ENCODE measurements around the gene DDIT4.
"Not testable (repeated sequence)": the region's sequence is repeated elsewhere in the genome, so short reads cannot be mapped to it uniquely, and the experiment has no call there.

DDIT4 gene

DNA sequence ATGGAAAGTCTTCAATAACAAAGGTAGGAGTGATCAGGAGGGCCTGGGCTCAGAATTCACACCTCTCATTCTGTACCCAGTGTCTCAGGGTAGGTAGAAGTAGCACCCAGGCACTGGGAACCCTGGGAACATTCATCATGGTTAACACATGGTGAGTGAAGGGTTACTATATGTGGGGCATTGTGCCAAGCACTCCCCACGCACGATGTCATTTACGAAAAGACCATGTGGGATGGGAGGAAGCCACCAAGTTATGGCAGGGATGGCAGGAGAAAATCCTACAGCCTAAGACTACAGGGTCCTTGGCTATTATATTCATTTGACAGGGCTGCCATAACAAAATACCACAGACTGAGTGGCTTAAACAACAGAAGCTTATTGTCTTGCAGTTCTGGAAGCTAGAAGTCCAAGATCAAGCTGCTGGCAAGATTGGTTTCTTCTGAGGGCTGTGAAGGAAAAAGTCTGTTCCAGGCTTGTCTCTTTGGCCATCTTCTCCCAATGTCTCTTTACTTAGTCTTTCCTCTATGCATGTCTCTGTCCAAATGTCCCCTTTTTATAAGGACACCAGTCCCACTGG, 27.7 kb upstream of the DDIT4 start:
- in situ Hi-C loops (cut with HindIII; ENCODE audit: low pct_ligation_motif_present, low pct_unique_long_range_greater_than_20kb, low sequenced_read_pairs), result no loop called here
- no peak for DNase-seq

DNA sequence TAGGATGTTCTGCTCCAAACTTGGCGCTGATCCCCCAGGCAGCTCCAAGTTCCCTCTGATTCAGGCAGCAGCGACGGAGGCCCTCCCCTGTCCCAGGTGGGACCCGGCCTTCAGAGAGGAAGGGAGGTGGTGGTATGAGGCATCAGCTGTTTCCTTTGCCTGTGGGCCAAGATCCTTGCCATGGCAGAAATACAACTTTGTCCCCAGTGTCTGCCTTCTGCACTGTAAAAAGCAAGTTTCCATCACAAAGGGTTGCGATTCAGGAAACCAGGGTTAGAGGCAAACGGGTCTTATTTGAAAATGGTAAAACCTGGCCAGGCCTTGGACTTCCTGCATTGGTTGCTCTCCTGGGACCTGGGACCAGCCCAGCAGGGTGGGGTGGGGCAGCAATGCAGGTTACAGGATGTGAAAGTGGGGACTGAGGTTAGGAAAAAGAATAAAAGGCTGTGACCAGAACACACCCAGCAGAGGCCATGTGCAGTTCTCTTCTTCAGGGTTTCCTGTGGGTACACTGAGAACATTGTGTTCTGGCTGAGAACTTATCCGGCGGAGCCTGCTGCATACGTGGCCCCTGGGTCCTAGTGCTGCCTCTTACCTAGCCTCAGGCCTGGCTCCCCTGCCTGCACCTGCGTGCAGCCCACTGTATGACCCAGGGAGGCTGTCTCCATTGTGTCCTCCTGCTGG, 25.1 kb upstream of the DDIT4 start:
- DNase-seq, result no peak
- in situ Hi-C loops (cut with HindIII; ENCODE audit: low pct_ligation_motif_present, low pct_unique_long_range_greater_than_20kb, low sequenced_read_pairs), result no loop called here

DNA sequence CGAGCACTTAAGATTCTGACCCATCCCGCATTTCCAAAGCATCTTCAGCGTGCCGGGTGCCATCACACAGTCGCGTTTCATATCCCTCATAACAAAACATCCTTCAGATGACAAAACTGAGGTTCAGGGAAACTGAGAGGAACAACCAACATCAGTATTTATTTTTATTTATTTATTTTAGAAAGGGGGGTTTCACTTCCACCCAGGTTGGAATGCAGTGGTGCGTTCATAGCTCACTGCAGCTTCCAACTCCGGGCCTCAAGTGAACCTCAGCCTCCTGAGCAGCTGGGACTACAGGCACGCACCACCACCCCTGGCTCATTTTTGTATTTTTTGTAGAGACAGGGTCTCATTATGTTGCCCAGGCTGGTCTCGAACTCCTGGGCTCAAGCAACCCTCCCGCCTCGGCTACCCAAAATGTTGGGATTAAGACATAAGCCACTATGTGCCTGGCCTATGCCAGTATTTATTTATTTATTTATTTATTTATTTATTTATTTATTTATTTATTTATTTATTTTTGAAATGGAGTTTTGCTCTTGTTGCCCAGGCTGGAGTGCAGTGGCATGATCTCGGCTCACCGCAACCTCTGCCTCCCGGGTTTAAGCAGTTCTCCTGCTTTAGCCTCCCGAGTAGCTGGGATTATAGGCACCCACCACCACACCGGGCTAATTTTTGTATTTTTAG, 24.4 kb upstream of the DDIT4 start:
- in situ Hi-C loops (cut with HindIII; ENCODE audit: low pct_ligation_motif_present, low pct_unique_long_range_greater_than_20kb, low sequenced_read_pairs), result not testable (repeated sequence)

DNA sequence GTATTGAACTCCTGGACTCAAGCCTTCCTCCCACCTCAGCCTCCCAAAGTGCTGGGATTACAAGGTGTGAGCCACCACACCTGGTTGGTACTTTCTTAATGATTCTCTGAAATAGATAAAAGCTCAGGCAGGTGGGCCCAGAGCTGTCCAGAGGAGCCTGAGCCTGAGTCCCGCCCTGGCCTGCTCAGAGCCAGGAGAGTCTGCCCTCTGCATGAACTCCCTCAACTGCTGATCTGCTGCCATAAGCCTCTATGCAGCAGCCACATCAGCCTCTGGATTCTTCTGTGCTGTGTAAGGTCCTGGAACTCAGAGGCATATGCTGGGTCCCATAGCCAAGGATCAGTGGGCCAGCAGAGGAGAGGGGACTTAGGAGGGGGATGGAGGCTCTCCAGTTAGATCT, 23.1 kb upstream of the DDIT4 start:
- in situ Hi-C loops (cut with HindIII; ENCODE audit: low pct_ligation_motif_present, low pct_unique_long_range_greater_than_20kb, low sequenced_read_pairs), result no loop called here
- DNase-seq, result no peak

More for the DNA sequence above, 24.4 kb upstream of the DDIT4 start:
- DNase-seq, result not testable (repeated sequence)

DNA sequence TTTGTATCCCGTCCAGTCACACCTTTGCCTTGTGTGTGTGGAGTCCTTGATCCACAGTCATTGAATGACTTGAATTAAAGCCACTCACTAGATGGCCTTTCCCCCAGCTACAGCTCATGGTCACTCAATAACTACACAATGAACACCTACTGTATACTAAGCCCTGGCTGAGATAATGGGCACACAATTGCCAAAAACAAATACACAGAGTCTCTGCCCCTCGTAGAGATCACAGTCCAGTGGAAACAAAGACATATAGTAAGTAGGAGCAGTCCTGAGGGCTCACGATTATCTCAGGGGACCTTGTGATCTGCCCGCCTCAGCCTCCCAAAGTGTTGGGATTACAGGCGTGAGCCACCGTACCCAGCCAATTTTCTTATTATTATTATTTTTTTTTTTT, 22.1 kb upstream of the DDIT4 start:
- in situ Hi-C loops (cut with HindIII; ENCODE audit: low pct_ligation_motif_present, low pct_unique_long_range_greater_than_20kb, low sequenced_read_pairs), result no loop called here

DNA sequence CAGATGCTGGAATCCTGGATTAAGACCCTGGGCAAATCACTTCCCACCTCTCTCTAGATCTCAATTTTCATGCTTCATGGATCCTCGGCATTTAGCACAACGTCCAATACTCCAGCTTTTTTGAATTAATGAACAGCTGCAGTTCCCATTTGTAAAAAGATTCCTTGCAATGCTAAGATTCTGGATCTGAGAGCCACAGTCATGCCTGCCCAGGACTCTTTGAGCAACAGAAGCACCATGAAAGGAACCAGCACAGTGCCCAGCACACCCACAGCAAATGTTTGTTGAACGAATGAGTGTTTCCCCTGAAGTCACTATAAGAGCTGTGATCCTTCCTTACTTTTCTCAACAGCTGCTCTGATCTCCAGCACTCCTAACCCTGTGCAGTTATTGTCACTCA, 20.8 kb upstream of the DDIT4 start:
- in situ Hi-C loops (cut with HindIII; ENCODE audit: low pct_ligation_motif_present, low pct_unique_long_range_greater_than_20kb, low sequenced_read_pairs), result no loop called here
- DNase-seq, result no peak

More for the DNA sequence above, 22.1 kb upstream of the DDIT4 start:
- DNase-seq, result no peak

DNA sequence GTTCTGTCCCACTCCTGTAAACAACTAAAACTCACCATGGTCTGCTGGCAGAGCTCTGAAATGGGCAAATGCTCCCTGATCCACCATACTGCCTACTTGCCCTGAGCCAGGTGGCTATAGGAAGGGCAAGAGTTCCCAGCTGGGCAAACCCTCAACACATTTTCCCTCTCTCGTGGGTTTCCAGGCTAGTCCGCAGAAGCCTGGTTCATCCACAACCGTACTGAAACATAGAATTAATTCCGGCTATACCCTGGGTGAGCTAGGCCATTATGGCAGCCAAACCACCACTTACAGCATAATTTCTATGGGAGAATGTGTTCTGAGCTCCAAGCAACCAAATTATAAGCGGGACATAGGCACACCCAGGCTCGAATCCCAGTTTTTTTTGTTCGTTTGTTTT, 20.1 kb upstream of the DDIT4 start:
- no peak for DNase-seq
- in situ Hi-C loops (cut with HindIII; ENCODE audit: low pct_ligation_motif_present, low pct_unique_long_range_greater_than_20kb, low sequenced_read_pairs), result no loop called here

DNA sequence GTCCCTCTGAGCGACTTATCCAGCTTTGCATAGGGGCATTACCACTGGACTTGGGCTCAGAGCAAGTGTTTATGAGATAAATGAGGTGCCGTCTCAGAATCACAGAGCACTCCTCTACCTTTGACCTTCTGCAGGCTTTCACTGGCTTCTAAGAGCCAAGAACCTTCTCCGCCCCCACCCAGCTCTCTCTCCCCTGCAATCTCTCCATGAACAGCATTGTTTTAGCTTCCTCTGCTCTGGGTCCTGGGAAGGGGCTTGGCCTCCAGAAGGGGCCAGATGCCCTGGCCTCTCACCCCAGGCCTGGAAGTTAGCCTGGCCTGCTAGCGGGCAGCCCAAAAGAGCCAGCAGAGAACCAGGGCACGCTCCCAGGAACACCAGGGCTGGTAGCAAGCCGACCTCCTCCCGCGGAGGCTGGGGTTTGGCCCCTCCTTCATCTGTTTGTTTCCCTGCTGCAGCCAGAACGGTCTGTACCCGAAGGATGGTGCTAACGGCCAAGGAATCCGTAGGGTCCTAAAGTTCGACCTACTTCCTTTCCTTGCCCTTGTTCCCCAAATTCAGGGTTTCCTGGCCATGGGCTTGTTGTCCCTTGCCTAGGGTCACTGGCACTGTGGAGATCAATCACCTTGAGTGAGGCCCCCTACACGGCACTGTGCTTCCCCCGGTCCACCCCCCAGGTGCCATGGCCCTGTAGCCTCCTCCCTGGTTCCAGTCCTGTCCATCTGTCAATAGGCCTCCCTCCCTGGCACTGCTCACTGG, 18.7 kb upstream of the DDIT4 start:
- in situ Hi-C loops (cut with HindIII; ENCODE audit: low pct_ligation_motif_present, low pct_unique_long_range_greater_than_20kb, low sequenced_read_pairs), result no loop called here
- peak; percentile 74 for DNase-seq

DNA sequence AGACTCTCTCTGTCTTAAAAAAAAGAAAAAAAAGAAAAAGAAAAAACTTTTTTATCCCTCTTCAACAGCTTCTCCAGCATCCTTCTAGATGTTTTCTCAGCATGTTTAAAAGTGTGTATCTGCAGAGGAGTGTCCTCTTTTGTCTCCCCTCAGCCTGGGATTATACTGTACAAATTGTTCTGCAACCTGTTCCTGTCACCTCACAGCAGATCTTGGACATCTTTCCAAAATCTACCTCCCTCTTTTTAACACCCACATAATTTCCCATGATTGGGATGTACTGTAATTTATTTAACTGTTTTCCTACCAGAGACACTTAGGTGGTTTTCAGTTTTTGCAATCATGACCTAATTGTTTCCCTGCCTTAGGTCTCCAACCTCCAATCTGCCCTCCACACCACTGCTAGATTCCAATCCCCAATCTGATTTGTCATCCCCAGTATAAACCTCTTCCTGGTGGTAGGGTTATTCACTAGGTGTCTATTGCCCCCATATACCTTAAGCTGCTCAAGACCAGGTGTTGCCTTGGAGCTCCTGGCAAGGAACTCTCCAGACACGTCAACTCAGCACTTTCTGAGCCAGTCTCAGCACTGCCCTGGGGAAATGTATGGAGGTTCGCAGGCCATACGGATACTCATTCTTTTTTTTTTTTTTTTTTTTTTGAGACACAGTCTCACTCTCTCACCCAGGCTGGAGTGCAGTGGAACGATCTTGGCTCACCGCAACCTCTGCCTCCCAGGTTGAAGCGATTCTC, 17.6 kb upstream of the DDIT4 start:
- in situ Hi-C loops (cut with HindIII; ENCODE audit: low pct_ligation_motif_present, low pct_unique_long_range_greater_than_20kb, low sequenced_read_pairs), result no loop called here
- DNase-seq, result no peak

DNA sequence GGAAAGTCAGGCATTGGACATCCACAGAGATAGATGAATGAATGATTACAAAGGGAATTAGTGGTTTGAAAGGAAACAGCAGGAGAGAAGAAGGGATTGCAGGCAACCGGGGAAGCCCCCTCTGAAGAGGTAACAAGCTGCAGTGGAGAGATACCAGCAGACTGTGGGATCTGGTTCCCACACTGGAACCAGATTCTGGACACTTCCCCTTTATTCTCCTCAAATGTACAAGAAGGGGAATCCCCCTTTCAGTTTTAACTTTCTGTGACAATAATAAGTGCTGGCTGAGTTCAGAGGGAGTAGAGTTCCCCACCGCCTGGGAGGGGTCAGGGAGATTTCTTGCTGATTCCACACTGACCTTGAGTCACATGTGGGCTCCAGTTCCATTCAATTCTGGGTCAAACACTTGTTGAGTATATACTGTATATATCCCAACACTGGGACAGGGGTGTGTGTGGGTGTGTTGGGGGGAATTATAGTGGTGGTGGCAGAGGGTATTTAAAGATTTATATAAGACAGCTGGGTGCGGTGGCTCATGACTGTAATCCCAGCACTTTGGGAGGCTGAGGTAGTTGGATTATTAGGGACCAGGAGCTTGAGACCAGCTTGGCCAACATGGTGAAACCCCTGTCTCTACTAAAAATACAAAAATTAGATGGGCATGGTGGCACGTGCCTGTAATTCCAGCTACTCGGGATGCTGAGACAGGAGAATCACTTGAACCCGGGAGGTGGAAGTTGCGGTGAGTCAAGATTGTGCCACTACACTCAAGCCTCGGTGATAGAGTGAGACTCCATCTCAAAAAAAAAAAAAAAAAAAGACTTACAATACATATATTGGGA, 16.5 kb upstream of the DDIT4 start:
- in situ Hi-C loops (cut with HindIII; ENCODE audit: low pct_ligation_motif_present, low pct_unique_long_range_greater_than_20kb, low sequenced_read_pairs), result no loop called here
- no peak for DNase-seq

DNA sequence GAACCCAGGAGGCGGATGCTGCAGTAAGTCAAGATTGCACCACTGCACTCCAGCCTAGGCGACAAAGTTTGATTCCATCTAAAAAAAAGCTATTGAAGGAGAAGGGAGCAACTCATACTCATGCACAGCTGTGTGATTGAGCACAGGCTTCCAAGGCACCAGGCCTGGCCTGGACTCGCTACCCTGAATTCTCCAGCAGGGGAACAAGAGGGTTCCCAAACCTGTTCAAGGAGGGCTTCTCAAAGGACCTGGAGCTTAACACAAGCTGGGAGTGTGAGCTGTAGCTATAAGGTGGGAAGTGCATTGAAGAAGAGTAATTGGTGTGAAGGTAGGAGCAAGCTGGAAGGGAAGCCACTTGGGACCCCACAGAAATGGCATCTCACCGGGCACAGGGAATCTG, 15.1 kb upstream of the DDIT4 start:
- in situ Hi-C loops (cut with HindIII; ENCODE audit: low pct_ligation_motif_present, low pct_unique_long_range_greater_than_20kb, low sequenced_read_pairs), result no loop called here
- DNase-seq, result no peak

DNA sequence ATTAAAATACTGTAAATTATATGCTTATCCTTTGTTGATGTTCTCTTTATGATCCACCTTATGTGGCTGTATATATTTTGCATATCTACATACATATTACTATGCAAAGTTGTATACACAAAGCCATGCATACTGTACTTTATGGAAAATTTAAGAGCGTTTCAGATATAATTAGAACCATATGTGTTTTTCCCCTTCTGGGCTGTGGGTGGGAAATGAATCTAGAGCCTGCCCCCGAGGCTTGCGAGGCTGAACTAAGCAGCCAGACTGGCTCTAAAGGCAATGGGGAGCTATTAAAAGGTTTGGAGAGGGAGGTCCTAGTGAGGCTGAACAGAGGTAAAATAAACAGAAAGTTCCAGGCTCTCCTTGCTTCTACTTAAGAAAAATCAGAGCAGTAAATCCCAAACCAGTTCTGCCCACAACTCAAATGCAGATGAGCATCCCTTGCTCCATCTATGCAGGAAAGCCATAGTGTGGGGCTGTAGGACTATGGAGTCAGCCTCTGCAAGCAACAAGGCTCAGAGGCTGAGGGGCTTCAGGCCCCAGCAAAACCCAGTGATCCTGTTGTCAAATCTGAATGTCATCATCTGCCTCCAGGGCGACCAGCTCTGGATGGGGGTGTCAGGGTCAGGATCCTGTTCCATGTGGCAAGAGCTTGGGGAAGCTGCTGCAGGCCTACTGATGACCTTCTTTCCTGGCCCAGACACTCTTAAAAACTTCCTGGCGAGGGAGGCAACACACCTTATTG, 14.1 kb upstream of the DDIT4 start:
- no peak for DNase-seq
- in situ Hi-C loops (cut with HindIII; ENCODE audit: low pct_ligation_motif_present, low pct_unique_long_range_greater_than_20kb, low sequenced_read_pairs), result no loop called here

DNA sequence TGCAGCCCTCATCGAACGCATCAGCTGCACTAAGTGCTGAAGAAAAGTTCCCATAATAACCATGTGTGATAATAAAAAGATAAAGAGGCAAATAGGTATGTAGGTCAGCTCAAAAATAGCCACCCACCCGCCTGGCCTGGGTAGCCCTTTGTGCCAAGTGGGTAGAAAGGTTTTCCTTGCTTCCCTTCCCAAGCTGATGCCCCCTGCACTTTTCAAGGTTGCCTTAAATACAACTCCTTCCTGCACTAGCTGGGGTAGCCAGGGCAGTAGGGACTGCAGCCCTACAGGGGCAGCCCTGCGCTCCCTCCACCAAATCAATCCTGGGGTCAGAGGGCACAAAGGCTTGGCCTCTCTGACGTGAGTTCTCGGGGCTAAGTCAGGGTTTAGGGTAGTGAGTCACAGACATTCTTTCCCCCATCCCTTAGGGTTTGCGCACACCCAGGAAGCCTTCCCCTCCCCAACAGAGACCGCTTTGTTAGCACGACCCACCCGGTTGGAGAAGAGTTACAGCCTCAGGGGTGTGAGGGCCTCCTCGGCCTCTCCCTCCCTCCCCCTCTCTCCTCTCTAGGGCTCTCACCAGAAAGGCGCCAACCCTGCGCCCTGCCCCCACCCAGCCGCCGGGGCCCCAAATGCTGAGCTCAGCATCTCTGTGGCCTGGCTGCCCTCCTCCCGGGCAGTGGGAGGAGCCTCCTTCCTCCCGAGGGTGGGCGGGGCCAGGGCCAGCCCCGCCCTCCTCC, 13.3 kb upstream of the DDIT4 start:
- DNase-seq, result peak; percentile 78
- in situ Hi-C loops (cut with HindIII; ENCODE audit: low pct_ligation_motif_present, low pct_unique_long_range_greater_than_20kb, low sequenced_read_pairs), result no loop called here

DNA sequence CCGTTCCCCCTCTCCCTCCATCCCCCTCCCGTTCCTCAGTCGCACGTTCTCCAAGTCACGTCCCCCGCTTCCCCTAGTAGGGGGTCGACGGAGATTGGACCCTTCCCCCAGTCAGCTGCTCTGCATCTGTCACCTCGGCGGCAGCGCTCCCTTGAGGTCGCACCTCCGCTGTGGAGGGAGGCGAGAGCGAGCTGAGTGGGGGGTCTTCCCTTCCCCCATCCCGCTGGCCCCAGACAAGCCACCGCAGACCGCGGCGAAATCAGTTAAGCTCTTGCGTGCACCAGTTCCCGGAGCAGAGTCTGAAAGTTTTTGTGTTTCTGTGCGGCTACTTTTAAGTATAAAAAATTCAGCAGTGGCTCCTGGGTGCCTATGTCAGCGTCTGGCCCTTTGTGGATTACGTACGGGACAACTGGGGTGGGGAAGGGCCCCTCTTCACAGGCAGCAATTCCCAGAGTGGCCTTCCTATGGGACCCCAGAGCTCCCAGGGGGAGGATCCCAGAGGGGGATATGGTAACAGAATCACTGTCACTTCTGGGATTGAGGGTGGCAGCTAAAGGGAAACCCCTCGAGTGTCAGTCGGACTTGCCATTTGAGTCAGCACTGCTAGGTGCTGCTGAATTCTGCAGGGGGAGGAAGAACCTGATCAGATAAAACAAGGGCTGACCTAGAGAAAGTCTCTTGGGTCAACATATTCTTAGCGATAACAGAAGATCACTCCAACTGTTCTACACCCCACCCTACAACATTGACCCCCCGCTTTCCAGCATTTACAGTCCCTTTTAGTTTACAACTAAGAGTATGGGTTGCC, 12.5 kb upstream of the DDIT4 start:
- in situ Hi-C loops (cut with HindIII; ENCODE audit: low pct_ligation_motif_present, low pct_unique_long_range_greater_than_20kb, low sequenced_read_pairs), result no loop called here
- peak; percentile 29 for DNase-seq

DNA sequence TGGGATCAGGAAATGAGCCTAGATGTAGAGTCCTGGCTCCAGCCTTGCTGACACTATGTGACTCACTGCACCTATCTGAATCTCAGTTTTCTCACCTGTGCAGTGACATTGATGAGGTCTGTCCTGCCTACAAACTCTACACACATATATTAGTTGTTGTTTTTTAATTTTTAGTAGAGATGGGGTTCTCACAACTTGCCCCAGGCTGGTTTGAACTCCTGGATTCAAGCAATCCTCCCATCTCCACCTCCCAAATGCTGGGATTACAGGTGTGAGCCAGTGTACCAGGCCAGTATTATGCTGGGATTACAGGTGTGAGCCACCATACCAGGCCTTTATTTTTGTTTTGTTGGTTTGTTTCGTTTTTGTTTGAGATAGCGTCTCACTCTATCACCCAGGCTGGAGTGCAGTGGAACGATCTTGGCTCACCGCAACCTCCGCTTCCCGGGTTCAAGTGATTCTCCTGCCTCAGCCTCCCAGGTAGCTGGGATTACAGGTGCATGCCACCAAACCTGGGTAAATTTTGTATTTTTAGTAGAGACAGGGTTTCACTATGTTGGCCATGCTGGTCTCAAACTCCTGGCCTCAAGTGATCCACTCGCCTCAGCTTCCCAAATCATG, 11.8 kb upstream of the DDIT4 start:
- in situ Hi-C loops (cut with HindIII; ENCODE audit: low pct_ligation_motif_present, low pct_unique_long_range_greater_than_20kb, low sequenced_read_pairs), result no loop called here
- DNase-seq, result no peak
